ENCODE data around the gene TXNL4B.
"Not testable (repeated sequence)": the region's sequence is repeated elsewhere in the genome, so short reads cannot be mapped to it uniquely, and the experiment has no call there.

TXNL4B gene

DNA sequence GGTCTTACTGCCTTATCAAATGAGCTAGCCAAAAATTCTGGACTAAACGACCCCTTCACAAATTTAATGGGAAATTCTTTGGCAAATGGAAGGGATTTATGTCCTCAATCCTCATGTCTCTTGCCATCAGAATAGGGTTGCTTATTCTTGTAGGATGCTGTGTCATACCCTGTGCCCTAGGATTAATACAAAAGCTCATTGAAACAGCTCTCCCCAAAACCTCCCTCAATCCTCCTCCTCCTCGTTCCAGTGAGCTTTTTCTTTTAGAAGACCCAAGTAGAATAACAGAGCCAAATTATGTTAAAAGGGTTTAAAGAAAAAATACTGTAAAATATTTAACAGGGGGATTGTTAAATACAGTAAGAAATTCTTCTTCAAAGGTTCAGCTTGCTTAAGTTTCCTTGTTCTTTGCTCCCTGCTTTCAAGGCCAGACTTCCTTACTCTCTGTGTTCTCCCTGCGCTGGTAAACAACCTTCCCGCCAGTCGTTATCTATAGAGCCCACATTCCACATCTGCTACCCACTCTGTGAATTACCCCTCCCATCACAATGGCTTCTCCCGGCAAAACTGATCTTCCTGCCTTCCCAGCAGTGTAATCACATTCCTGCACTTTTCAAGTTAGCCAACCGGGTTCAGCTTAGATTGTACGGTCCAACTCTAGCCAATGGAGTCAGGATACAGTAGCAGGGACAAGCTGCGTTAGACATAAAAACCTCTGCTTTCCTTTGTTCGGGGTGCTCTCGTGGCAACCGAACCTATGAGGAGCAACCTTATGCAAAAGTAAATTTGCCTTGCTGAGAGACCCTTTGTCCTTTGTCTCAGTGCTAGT is 20.7 kb downstream of the TXNL4B start:
- no peak for DNase-seq

DNA sequence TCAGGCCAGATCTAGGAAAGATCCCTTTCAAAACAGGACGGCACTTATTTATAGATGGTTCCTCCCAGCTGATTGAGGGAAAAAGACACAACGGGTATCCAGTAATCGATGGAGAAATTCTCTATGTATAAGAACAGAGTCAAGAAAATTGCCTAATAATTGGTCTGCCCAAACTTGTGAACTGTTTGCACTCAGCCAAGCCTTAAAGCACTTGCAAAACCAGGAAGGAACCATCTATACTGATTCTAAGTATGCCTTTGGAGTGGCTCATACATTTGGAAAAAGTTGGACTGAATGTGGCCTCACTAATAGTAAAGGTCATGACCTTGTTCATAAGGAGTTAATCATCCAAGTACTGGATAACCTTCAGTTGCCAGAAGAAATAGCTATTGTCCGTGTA is 24.5 kb downstream of the TXNL4B start:
- no peak for DNase-seq

DNA sequence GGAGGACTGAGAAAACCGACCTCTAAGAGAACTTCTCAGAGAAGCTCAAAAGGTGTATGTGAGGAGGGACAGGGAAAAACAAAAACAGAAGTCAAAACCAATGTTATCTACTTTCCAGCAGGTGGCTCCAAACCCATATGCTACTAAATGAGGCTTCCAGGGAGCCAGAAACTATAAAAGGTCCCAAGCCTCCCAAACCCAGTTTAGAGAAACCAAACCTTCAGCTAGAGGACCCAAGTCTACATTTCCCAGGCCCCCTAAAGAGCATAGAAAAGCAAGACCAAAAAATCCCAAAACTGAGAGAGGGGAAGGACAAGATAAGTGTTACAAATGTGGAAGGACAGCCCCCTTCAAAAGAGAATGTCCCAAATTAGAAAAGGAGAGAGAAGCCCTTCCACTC is 26.7 kb downstream of the TXNL4B start:
- DNase-seq = peak; percentile 10

DNA sequence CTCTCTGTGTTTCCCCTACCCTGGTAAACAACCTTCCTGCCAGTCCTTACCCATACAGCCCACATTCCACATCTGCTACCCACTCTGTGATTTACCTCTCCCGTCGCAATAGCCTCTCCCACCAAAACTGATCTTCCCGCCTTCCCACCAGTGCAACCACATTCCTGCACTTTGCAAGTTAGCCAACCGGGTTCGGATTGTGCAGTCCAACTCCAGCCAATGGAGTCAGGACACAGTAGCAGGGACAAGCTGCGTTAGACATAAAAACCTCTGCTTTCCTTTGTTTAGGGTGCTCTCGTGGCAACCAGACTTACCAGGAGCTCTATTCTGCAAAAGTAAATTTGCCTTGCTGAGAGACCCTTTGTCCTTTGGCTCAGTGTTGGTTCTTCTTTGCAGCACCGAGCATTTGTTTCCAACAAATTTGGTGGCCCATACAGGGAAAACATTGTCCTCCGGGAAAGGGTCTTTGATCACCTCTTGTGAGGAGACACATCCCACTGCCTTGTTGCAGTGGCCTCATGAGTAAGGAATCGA is 29.0 kb downstream of the TXNL4B start:
- DNase-seq = no peak

DNA sequence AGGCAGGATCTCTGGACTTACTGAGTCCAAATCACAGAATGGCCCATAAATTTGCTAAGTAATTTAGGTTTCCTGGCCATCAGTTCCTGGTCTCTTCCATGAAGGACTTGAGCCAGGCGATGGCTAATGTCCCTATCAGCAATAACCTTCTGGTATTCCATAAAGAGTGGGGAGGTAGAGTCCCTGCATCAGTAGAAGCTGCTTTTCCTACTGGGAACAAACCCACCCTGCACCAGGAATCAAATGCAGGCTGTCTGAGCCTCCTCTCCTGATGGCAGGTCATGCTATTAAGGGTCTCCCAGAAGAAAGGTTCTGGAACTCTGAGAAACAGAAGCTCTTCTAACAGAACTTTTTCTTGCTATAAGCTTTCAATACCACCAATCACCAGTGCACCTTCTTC is 31.9 kb downstream of the TXNL4B start:
- no peak for DNase-seq

DNA sequence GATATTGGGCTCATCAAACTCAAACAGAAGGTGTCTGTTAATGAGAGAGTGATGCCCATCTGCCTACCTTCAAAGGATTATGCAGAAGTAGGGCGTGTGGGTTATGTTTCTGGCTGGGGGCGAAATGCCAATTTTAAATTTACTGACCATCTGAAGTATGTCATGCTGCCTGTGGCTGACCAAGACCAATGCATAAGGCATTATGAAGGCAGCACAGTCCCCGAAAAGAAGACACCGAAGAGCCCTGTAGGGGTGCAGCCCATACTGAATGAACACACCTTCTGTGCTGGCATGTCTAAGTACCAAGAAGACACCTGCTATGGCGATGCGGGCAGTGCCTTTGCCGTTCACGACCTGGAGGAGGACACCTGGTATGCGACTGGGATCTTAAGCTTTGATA is 33.0 kb downstream of the TXNL4B start:
- no peak for DNase-seq

DNA sequence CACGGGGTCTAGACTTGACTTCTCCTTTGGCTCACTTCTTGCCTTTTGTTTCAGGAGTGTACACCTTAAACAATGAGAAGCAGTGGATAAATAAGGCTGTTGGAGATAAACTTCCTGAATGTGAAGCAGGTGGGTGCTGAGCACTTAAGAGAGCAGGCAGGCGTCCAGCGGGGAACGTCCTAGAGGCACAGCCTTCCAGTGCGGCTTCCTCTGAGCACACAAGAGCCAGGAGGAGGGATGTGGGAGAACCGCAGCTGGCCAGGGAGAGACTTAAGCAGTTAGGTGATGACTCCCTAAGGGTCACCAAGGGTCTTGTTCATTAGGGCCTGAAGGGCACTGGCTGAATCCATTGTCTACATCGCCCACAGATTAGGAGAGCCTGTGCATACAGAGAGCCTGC is 34.4 kb downstream of the TXNL4B start:
- DNase-seq = not testable (repeated sequence)

DNA sequence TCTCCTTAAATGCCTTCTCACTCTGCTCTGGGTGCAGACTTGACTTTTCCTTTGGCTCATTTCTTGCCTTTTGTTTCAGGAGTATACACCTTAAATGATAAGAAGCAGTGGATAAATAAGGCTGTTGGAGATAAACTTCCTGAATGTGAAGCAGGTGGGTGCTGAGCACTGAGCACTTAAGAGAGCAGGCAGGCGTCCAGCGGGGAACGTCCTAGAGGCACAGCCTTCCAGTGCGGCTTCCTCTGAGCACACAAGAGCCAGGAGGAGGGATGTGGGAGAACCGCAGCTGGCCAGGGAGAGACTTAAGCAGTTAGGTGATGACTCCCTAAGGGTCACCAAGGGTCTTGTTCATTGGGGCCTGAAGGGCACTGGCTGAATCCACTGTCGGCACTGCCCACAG is 36.1 kb downstream of the TXNL4B start:
- not testable (repeated sequence) for DNase-seq

DNA sequence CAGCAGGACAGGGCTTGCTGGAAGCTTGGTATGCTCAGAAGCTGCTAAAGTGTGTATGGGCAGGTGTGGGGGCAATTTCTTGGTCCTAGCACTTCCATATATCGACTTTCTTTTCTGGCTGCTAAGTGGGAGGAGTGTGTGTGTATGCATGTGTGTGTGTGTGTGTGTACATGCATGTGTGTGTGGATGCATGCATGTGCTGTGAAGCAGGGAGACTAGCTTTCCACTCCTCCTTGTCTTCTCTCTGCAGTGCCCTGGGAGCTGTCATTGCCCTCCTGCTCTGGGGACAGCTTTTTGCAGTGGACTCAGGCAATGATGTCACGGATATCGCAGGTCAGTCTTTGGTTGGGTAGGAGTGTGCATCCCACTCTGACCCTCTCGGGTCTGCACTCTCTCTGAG is 37.5 kb downstream of the TXNL4B start:
- DNase-seq = no peak

DNA sequence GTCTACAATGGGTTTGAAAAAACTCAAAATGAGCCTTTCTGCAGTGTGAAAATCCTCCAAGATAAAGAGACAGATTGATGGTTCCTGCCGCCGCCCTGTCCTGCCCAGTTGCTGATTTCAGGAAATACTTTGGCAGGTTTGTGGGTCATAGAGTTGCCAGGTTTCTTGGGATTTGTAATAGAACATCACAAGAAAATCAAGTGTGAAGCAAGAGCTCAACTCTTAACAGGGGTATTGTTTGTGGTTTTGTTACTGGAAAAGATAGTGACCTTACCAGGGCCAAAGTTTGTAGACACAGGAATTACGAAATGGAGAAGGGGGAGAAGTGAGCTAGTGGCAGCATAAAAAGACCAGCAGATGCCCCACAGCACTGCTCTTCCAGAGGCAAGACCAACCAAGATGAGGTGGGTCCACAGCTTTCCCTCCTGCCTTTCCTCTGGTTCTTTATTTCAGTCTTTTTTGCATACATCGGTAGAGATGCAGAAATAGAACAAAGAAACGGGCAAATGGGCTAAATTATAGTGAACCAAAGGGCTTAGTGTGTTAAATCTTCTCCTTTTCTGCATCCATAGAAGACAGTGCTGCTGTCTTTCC is 39.1 kb downstream of the TXNL4B start, which contains the start of gene HP:
Gene HP, plus strand, starts transcription at position 252 of the 594 bp plus-strand sequence. Its CDS starts 148 bp downstream, at position 400.
- DNase-seq = not testable (repeated sequence)

DNA sequence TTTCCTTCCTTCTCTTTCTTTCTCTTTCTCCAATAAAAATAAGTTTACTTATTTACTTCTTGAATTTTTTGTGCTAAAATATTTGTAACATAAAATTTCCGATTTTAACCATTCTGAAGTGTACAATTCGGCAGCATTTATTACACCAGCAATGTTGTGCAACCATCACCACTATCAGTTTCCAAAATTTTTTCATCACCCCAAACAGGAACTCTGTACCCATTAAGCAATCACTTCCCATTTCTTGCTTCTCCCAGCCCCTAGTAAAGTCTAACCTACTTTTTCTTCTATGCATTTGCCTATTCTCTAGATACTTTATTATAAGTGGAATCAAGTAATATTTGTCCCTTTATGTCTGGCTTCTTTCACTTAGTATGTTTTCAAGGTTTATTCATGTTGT is 41.6 kb downstream of the TXNL4B start:
- DNase-seq = no peak

DNA sequence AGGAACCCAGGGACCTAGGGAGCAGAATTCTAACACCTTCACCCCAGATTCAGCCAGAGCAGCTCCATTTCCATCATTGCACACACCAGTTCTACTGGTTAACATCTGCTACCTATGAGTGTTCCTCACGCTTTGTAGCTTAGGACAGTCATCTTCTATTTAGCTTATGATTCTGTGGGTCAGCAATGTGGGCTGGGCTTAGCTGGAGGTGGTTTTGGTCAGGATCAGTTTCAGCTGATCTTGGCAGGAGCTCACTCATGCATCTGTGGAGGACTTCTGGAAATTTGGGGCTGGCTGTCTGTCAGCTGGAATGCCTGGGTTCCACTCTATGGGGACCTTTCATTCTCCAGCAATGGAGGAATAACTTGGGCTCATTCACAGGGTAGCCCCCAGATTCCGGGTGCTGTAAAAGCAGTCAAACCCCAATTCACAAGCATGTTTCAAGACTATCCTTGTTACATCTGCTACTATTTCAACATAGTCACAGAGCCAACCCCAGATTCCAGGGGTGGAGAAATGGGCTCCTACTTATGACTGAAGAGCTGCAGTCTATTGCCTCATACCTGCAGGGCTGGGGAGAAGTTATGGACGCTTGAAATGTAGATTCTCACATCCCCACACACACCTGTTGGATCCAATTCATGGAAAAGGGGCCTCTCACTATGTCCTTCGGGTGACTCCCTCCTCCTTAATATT is 42.5 kb downstream of the TXNL4B start:
- no peak for DNase-seq

DNA sequence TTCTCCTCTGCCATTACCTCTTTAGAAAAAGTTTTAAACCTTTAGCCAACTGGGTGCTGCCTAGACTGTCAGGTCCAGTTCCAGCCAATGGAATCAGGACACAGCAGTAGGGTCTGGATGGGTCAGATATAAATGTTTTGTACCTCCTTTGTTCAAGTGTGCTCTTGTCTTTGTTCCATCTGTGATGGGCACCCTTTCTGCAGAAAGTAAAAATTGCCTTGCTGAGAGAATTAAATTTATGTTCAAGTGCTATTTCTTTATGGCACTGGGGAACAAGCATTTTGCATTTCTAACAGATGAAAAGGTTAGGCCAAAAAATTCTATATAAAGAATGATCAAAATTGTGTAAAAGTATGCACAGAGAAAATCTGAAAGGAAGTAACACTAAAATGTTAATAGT is 44.3 kb downstream of the TXNL4B start:
- DNase-seq = no peak

DNA sequence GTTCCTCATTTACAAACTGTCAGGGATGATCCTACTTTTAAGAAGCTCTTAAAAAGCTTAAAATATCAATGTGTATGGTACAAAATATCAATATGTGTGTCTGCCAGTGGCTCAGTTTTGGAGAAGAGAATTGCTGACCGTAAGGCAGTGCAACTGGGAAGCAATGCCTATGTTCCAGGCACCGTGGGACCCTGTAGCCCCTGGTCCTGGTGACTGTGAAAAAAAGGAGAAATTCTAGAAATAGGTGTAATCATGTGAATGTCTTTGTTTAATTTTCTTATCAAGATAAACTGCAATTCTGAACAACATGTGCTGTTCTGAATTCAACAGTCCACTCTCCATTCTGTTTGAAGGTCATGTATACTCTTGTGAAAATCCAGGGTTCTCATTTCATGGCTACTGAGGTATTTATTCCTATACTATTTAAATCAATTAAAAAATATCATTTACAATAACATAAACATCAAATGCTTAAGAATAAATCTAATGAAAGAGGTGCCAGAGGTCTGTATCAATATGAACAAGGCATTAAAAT is 48.5 kb downstream of the TXNL4B start:
- no peak for DNase-seq

DNA sequence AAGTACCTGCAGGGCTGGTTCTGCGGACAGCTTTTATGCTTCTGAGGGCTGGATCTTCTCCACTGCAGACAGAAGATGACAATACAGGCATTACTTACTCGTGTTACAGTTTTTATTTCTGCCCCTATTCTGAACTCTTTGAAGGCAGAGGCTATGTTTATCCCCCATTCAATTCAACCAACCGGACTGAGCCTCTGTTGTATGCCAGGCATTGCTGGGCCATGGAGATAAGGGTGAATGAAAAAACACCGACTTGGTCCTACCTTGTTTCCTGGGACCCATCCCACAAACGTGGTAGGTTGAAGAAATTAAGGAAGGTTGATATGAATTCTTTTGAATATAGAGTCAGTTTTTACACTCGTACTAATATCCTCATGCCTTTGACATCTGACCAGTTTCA is 49.1 kb downstream of the TXNL4B start:
- DNase-seq = no peak

DNA sequence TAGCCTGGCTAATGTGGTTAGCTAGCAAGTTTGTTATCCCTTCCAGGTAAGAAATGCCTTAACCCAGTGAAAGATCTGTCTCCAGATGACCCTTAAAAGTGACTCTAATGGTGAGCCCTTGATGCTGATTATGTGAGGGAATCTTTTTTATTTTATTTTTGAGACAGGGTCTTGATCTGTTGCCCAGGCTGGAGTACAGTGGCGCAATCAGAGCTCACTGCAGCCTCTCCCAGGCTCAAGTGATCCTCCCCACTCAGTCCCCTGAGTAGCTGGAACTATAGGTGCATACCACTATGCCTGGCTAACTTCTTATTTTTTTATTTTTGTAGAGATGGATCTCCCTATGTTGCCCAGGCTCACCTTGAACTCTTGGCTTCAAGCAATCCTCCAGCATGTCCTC is 49.9 kb downstream of the TXNL4B start:
- DNase-seq = no peak

DNA sequence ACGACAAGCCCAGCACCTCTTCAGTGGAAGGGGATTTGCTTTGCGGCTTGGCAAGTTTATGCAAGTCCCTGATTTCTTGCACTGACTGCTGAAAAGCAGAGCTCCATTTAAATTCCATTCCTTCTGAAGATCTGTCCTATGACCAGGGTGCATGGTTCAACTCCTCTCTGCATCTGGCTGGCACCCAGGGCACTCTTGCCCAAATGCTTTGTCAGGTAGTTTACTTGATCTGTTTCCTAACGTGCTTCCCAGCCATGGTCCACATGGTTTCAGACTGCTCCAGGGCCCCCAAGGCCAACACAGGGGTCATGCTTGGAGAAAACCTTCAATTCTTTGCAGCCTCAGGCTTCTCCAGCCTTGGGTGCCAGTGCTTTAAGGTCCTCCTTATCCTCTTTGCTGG is 50.4 kb downstream of the TXNL4B start:
- no peak for DNase-seq

DNA sequence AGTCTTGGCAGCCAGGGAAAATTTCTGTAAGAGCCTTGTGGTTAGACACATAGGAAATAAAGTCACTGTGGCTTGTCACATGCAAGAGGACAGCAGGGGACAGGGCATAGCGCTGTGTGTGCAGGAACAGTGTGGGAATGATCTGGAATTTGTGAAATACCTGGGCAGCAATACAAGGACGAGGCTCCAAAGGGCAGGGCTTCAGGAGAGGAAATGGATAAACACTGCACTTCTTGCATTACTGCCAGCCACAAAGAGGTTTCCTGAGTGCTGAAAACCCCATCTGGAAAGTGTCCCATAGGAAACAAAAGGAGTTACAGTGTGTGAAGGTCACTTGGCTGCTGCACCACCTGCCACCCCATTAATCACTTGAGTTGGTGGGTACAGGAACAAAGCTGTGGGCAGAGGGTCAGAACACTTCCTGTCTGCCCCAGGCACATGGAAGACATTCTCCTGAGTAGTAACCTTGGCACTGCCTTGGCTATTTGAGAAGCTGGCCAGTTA is 51.2 kb downstream of the TXNL4B start:
- no peak for DNase-seq

DNA sequence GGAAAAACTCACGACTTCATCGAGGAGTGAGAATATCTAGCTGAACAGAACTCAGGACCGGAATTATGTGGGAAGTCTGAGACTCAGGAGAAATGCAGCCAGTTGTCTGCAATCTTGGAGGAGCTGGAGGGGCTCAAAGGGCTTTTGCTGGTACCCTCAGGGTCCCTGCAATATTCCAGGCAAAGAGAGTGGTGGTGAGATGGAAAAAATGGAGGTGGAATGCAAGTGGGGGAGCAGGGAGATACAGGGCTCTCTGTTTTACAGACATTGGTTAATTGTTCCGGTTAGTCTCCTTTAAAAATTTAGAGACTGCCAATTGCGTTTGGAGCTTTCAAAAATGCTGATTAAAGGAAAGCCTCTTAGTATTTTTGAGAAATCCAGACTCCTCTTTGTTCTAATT is 57.3 kb downstream of the TXNL4B start:
- DNase-seq = no peak

Measured in NCI-H510A treated with DMSO at 0.1 percent for 48 hours (cell line).